HepG2 (cell line): ENCODE results near the gene SRCAP. TPM values are rescaled to one million over a fixed set of nuclear protein-coding genes. Genes with fewer than 3 reads are reported as not detected.

ENCODE experiments used
- DRAP1 ChIP-seq: IDR thresholded peaks from 2 replicates; pipeline ENCODE4 v1.6.1; 2016; ENCODE audit warnings: missing genetic modification reagents, missing compliant biosample characterization
- HNRNPL ChIP-seq: fragments of 200-400 bp; formaldehyde crosslinking; IDR thresholded peaks from 2 replicates; pipeline ENCODE4 v1.6.1; 2017; ENCODE audit warnings: mild to moderate bottlenecking, low read depth, low read length
- KIAA2018 ChIP-seq: sonication (generic); formaldehyde crosslinking; IDR thresholded peaks from 2 replicates; pipeline ENCODE4 v1.5.0; 2020; ENCODE audit warnings: mild to moderate bottlenecking, missing genetic modification reagents, borderline replicate concordance
- KLF13 ChIP-seq: sonication (generic); formaldehyde crosslinking; IDR thresholded peaks from 2 replicates; pipeline ENCODE4 v1.4.0; 2020; ENCODE audit warnings: mild to moderate bottlenecking, missing genetic modification reagents
- RCOR2 ChIP-seq: IDR thresholded peaks from 2 replicates; pipeline ENCODE4 v1.6.1; 2016; ENCODE audit warnings: missing biosample characterization, missing genetic modification reagents
- SIN3A ChIP-seq: IDR thresholded peaks from 2 replicates; pipeline ENCODE4 v1.6.1; 2011; ENCODE audit warnings: low read depth, mild to moderate bottlenecking, control low read depth, low read length, borderline replicate concordance
- TOPORS ChIP-seq: sonication (generic); formaldehyde crosslinking; IDR thresholded peaks from 2 replicates; pipeline ENCODE4 v1.8.0; 2023; ENCODE audit warnings: mild to moderate bottlenecking, missing genetic modification reagents
- ZKSCAN1 ChIP-seq: fragments of 150-350 bp; IDR thresholded peaks from 2 replicates; pipeline ENCODE4 v1.6.1; 2014; ENCODE audit warnings: low read length
- ZNF512 ChIP-seq: sonication (generic); formaldehyde crosslinking; IDR thresholded peaks from 2 replicates; pipeline ENCODE4 v1.4.0; 2020; ENCODE audit warnings: mild to moderate bottlenecking, missing genetic modification reagents
- ZNF530 ChIP-seq: sonication (generic); formaldehyde crosslinking; IDR thresholded peaks from 2 replicates; pipeline ENCODE4 v1.5.0; 2020; ENCODE audit warnings: low read depth, mild to moderate bottlenecking, missing genetic modification reagents
- ZNF570 ChIP-seq: sonication (generic); formaldehyde crosslinking; IDR thresholded peaks from 2 replicates; pipeline ENCODE4 v1.4.0; 2020; ENCODE audit warnings: mild to moderate bottlenecking, missing genetic modification reagents, borderline replicate concordance
- ZNF75D ChIP-seq: sonication (generic); formaldehyde crosslinking; IDR thresholded peaks from 2 replicates; pipeline ENCODE4 v1.8.1; 2023; ENCODE audit warnings: missing genetic modification reagents, mild to moderate bottlenecking, borderline replicate concordance
- ZNF770 ChIP-seq: sonication (generic); formaldehyde crosslinking; IDR thresholded peaks from 2 replicates; pipeline ENCODE4 v1.5.0; 2020; ENCODE audit warnings: mild to moderate bottlenecking, missing genetic modification reagents
- polyA plus RNA-seq, 8 experiments: library from polyadenylated mRNA; depleted of rRNA in 3 of 8; stranded (reverse) in 7 of 8; unstranded in 1 of 8; fragments of >200 nt; fragmentation: Illumina TruSeq in 4 of 8; extraction: Trizol in 4 of 8; gene quantifications; 2 replicates each; pipeline versions ENCODE4 v1.2.1 to v1.2.3, GENCODE V29; 2011 to 2016; ENCODE audit warnings: low read depth in 4 of 8, missing spikeins in 1 of 8, mixed read lengths in 1 of 8; ENCODE audit not compliant: insufficient read depth in 1 of 8
- total RNA-seq, 5 experiments: library from RNA; depleted of rRNA; stranded (reverse); fragments of >200 nt; fragmentation: Illumina TruSeq; extraction: Trizol; gene quantifications; 2 replicates each; pipeline ENCODE4 v1.2.3, GENCODE V29; 2016; ENCODE audit warnings: low read depth in 1 of 5
- TF ChIP-seq, protein P1 (sequence below): sonication (generic); formaldehyde crosslinking; IDR thresholded peaks from 2 replicates; pipeline ENCODE4 v1.4.0; 2020; ENCODE audit warnings: mild to moderate bottlenecking, missing genetic modification reagents

SRCAP gene
- total and polyA plus RNA-seq, 2 of the 13 experiments (the other 11 are each of a cell fraction or from before 2014, with no cell fraction given), result 4.9 to 9.0 TPM

DNA sequence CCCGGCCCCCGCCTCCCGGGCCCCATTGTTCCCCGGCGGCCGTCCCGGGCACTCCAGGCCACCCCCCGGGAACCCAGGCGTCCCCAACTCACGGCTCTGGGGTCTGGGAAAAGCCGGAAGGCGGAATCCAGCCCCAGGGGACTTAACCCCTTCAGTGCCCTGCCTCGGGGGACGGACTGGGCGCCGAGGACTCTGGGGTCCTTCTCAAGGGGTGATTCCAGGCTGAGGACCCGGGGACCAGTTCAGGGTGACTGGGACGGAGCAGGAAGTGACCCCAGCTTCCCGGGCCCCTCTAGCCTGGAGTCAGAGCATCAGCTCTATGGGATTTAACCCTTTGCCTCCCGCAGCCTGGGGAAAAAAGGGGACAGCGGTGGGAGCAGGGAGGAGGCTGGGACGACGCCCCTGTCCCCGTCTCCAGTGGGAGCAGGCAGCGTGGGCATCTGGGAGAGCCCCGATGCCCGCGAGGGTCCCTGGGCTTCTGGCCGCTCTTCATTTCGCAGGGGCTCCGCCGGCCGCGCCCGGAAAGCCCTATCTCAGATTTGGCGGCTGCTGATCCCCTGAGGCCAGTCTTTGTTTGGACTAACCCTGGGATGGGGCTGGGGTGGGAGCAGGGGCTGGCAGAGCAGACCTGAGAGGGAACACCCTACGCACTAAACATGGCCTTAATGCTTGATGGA lies 88.1 kb downstream of the SRCAP start, which contains the start of gene ZNF629 (continued):
- no peak for TF ChIP-seq ZNF570 (CRISPR knock-in tag)
- no peak for TF ChIP-seq ZNF530
- peak; percentile 59 for TF ChIP-seq DRAP1
- TF ChIP-seq RCOR2 (CRISPR knock-in tag), result no peak
- TF ChIP-seq TOPORS (CRISPR knock-in tag), result no peak; the same call in 1 of the 2 replicates
- no peak for TF ChIP-seq ZKSCAN1
- TF ChIP-seq KIAA2018, result 0 out of 2 replicates have a peak, but pooled peaks have one; percentile 35
- no peak for TF ChIP-seq KLF13 (CRISPR knock-in tag)
- peak; percentile 78; the same call in 1 of the 2 replicates for TF ChIP-seq HNRNPL
- TF ChIP-seq, protein P1, sequence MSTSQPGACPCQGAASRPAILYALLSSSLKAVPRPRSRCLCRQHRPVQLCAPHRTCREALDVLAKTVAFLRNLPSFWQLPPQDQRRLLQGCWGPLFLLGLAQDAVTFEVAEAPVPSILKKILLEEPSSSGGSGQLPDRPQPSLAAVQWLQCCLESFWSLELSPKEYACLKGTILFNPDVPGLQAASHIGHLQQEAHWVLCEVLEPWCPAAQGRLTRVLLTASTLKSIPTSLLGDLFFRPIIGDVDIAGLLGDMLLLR, result no peak; the same call in 1 of the 2 replicates
- peak; percentile 89; the same call in 1 of the 2 replicates for TF ChIP-seq SIN3A
- TF ChIP-seq ZNF512 (CRISPR knock-in tag), result no peak
- peak; percentile 51; the same call in 1 of the 2 replicates for TF ChIP-seq ZNF75D (CRISPR knock-in tag)
- peak; percentile 79 for TF ChIP-seq ZNF770
